Activated CD4-positive, alpha-beta T cell treated with anti-CD3 and anti-CD28 coated beads, Interleukin-2, amount 50 U/mL, for 48 hours (primary cell): ENCODE measurements around the gene SLC8A1.
"Not testable (repeated sequence)": the region's sequence is repeated elsewhere in the genome, so short reads cannot be mapped to it uniquely, and the experiment has no call there.

ENCODE experiments used
- DNase-seq, 2 experiments: peaks; one replicate each; pipeline ENCODE4 v3.0.0-alpha.2; 2020

The SLC8A1 gene

DNA sequence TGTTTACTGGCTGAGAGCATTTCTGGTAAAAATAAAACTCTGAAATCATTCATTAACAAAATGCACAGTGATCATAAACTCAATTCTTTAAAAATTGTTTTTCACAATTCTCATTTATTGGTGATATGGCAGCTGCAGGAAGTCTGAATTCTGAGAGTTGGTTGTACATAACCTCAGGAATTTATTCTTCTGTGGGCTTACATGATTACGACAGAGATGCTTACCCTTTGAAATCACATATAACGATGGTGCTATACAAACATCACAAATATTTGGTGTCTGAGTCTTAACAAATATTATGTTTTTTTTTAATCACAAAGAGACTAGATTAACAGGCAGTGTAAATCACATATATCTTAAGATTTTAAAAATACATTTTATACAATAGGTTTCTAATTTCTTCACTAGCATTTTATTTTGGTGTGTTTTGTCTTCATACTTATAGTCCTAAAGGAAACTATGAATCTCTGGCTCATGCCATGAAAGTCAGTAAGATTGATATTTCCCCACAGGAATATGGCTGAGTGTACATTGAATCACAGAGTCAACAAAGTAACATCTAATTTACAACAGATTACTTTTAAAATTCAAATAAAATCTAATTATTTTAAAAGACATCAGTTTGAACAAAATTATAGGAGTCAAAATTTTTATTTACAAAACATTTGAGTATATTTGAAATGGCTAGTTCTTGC, 354.1 kb downstream of the SLC8A1 start:
- DNase-seq: no peak

DNA sequence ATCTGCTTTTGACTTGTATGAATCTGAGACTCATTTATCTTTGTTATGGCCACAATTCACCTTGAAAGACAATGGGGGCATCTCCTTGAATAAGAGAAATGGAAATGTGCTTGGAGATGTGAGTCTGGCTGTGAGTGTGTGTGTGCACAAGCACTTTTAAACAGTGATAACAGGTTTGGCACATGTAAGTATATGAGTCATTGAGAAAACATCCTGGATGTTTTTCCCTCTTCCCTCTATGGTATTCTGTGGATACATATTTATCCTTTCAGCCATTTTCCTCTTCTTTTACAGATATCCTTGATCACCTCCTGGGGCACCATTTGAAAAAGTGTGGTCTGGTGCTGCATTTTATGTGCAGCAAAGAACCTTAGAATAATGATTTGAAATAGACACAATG, 355.5 kb downstream of the SLC8A1 start:
- no peak for DNase-seq

DNA sequence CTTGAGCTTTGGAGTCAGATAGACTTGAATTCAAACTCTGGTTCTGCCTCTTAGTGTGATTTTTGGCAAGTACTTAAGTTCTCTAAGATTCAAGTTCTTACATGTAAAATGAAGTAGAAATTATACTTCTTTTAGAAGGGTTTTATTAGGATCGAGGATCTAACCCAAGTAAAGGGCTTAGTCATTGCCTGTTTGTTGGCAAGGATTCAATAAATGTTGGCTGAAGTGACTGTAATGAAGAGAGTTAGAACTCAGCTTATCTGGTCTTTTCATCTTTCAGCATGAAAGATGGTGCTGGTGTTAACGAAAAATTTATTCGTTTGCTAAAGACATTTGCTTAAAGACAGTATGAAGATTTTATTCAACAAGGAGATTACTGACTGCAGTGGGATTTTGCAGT, 356.9 kb downstream of the SLC8A1 start:
- no peak for DNase-seq

DNA sequence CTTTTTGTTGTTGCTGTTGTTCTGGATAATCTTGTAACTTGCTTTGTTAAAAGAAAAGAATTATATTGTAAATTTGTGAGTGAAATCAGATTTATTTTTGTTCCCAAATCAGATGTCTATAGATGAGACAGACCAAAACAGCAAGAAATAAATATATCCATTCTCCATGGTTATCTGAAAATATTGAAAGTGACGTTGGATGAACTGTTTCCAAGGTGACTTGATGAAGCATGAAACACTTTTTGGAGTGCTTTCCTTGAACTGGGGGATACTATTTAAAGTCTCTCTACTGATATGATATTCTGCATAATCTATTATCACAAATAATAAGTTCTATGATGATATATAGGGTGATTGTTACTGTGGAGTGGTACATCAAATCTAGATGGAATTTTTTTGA, 357.4 kb downstream of the SLC8A1 start:
- DNase-seq: no peak

DNA sequence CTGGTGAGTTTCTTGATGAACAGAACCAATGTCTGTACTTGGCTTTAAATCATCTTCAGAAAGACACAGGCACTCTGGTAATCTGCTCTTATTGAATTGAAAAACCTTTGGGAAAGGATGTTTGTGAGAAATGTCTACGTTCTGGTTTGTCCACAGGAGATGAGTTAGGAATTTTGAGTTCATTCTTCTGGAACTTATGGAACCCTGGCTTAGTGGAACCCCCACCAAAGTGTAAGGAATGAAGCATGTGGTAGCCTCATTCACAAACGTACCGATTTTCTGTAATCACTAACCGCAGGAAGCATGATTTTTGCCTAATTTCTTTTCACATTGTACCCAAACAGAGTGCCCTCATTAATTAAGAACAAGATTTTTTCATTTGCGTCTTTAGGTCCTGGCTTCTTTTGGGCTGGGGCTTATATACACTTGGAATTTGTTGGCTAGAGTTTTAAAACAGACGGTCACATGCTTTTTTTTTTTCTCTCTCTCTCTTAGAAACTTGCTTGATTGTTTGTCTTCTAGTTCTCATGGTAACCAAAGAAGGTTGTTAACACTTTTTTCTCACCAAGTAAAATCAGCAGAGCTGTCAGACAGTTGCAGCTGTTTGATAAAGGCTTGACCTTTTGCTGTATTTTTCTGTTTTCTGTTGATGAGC, 358.7 kb downstream of the SLC8A1 start:
- DNase-seq: no peak

DNA sequence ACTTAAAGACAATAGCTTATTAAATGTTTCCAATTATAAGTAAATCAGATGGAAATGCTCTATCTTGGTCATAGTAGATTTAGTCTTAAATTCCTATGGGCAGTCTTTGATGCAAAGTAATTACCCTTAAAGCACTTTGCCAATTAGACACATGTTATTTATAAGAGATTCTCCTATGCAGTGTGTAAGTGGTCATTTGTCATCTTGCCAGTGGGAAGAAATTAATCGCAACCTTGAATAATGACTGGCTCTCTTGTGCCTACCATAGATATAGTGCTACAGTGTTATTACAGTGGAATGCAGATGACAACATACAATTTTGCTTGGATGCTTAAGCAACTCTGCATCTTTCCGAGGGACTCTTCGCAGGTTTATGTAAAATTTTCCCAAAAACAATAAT, 361.8 kb downstream of the SLC8A1 start:
- no peak for DNase-seq

DNA sequence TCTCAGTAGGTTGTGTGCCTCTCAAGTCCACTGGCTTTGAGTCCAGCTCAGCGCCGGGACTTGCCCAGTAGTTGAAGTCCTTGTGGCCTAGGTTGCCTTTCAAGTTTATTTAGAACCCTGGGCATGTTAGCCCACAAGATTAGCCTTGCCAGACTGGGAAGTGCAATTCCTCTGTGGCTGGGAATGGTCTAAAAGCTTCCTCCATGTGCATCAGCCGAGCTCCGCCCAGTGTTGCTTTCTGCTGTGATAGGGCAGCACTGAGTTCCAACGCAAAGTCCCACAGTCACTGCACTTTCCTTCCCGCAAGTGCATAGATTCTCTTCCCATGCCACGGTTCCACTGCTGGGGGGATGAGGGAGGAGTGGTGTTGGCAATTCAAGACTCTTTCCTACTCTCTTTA, 364.0 kb downstream of the SLC8A1 start:
- DNase-seq: no peak

DNA sequence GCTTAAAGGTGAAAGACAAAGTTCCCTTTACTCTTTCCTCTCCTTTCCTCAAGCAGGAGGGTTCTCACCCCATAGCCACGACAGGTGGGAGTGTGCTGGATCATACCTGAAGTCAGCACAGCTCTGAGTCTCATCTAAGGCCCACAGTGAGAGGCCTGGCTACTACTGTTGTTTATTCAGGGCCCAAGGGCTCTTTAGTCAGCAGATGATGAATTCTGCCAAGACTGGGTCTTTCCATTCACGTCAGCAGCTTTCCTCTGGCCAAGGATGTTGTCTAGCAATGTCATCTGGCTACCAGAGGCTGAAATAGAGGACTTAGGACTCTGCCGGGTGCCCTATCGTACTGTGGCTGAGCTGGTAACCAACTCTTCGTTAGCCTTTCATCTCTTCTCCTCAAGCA, 364.5 kb downstream of the SLC8A1 start:
- DNase-seq: no peak

DNA sequence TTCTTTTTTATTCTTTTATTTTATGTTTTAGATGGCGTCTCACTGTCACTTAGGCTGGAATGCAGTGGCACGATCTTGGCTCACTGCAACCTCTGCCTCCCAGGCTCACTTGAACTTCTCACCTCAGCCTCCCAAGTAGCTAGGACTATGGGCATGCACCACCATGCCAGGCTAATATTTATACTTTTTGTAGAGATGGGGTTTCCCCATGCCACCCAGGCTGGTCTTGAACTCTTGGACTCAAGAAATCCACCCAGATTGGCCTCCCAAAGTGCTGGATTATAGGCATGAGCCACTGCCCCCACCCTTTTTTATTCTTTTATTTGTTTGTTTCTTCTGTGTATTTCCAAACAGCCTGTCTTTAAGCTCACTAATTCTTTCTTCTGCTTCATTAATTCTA, 366.1 kb downstream of the SLC8A1 start:
- DNase-seq: no peak

DNA sequence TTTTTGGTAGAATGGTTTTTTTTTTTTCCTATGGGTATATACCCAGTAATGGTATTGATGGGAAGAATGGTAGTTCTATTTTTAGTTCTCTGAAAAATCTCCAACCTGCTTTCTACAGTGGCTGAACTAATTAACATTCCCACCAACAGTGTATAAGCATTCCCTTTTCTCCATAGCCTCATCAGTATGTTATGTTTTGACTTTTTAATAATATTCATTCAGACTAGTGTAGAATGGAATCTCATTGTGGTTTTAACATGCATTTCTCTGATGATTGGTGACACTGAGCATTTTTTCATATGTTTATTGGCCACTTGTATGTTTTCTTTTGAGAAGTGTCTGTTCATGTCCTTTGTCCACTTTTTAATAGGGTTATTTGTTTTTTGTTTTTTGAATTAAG, 378.6 kb downstream of the SLC8A1 start:
- DNase-seq: not testable (repeated sequence)

DNA sequence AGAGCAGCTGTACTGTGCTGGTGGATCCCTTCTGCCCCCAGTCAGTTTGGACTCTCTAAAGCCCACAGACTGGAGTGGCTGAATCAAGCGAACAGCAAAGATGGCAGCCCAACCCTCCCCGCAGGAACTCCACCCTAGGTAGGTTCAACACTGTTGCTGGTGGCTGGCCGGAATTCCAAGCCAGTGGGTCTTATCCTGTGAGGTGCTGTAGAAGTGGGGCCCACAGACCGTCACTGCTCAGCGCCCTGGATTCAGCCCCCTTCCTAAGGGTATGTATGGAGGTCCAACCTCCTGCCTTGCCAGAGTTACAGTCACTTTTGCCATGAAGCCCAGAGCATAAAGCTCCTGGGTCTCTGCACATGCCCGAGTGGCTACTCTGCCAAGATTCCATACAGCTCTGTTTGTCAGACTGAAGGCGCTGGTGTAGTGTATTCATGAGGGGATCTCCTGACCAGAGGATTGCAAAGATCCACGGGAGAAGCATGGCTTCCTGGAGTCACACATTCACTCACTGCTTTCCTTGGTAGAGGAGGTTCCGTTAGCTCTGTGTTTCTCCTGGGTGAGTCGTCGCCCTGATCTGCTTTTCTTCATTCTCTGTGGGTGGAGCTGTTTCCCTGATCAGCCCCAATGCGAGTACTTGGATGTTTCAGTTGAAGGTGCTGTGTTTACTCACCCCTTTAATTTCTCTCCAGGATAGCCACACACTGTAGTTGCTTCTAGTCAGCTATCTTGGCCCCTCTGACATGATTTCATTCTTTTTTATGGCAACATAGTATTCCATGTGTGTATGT, 379.3 kb downstream of the SLC8A1 start:
- no peak for DNase-seq

DNA sequence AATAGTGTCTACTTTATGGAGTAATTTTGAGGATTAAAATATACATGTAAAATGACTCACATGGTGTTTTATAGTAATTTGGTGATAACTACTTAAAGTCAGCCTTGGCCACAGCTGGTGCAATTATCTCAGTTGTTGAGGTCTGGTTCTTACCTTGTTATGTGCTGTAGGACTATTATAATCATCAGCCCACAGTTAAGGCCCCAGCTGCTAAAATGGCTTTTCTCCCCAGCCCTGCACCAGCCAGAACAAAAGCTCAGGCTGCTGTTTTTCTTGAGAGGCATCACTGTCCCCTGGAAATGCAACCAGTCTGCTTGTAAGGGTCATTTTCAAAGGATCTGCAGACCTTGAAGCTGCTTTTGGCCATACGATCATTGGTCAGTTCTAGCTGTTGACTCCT, 389.5 kb downstream of the SLC8A1 start:
- DNase-seq: no peak

DNA sequence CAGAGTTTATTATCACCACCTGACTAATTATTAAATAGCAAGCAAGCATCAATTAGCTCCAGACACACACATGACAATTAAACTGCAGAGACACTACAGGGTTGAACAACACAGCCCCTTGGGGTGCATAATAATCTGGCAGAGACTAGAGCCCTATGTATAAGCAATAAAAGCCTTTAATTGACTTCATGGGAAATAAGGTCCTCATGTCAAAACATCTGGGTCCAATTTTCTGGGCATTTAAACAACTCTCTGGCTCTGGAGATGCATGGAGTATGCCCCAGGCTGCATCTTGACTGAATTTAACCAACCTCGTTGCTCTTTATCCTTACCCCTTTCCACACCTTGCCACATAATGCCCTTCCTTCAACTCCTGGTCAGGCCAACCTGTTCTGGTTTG, 402.1 kb downstream of the SLC8A1 start:
- DNase-seq: no peak

DNA sequence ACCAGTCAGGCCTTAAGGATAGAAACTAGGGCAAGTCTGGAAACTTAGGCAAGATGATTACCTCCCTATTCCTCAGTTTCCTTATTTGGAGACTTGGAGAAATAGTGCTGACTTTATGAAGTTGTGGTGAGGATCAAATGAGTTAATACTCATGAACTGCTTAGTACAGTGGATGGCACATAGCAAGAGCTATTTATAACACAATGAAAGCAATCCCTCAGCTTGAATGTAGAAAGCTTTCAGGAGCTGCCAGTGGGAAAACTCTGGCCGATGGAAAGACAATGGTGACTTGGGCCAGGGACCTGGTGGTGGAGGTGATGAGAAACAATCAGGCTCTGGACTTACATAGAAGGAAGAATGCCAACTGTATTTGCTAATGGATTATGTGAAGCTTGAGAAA, 403.4 kb downstream of the SLC8A1 start:
- no peak for DNase-seq

DNA sequence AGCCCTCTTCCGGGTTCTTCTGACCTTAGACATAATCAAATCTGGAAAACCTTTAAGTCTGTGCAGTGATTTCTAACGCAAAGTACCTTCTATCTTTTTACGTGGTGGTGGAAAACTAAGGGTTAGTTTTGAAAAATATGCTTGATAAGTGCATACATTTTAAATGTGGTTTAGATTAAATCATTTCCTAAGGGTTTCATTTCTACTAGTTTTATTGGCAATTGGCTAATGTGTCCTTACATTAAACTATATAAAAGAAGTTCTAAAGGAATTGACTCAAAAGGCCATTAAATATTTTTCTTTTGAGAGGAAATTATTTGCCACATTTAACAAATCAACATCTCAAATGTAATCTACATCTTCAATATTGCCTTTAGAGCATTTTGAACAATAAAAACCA, 404.5 kb downstream of the SLC8A1 start:
- DNase-seq: no peak
